Activated B cell treated with CpG ODN at 0.5 μM for 24 hours (primary cell): Measurements from ENCODE around the gene ASAP2. TPM values are rescaled to one million over a fixed set of nuclear protein-coding genes. Genes with fewer than 3 reads are reported as not detected.

Source experiments
- ATAC-seq: fragments of 200-7000 bp; cut with Tn5 transposase; one replicate; pipeline ENCODE4 v1.10.0; 2021; ENCODE audit warnings: low read depth, mild to moderate bottlenecking, moderate library complexity
- CTCF ChIA-PET: fragments of 350-600 bp; sonication (Branson Sonifier 250); formaldehyde crosslinking; loops from one replicate; lab custom pipeline; 2021; ENCODE audit warnings: antibody characterized with exemption; lab: Charles Lee
- POLR2A ChIA-PET: fragments of 350-600 bp; sonication (Branson Sonifier 250); formaldehyde crosslinking; loops from one replicate; lab custom pipeline; 2021; ENCODE audit warnings: antibody characterized with exemption; lab: Charles Lee
- DNase-seq: peaks from one replicate; pipeline ENCODE4 v3.0.0; 2022
- H3K27ac Mint-ChIP-seq: one replicate; pipeline ENCODE4 v1.8.0; 2020; ENCODE audit warnings: mixed read lengths
- H3K27me3 Mint-ChIP-seq: one replicate; pipeline ENCODE4 v1.8.0; 2021; ENCODE audit warnings: mixed read lengths
- H3K36me3 Mint-ChIP-seq: one replicate; pipeline ENCODE4 v1.8.0; 2021; ENCODE audit warnings: low read depth, mixed read lengths
- H3K4me1 Mint-ChIP-seq: one replicate; pipeline ENCODE4 v1.8.0; 2021; ENCODE audit warnings: mixed read lengths
- H3K4me3 Mint-ChIP-seq: one replicate; pipeline ENCODE4 v1.8.0; 2020; ENCODE audit warnings: mild to moderate bottlenecking, mixed read lengths
- H3K9me3 Mint-ChIP-seq: one replicate; pipeline ENCODE4 v1.8.0; 2020; ENCODE audit warnings: mixed read lengths
- intact Hi-C: fragments of 100-400 bp; cut with micrococcal nuclease; formaldehyde crosslinking; loops from one replicate; pipeline ENCODE4 v1.15.1; 2024
- total RNA-seq: library from RNA; stranded (reverse); gene quantifications from 2 replicates; pipeline ENCODE4 v1.2.3, GENCODE V29; 2022
- TF ChIP-seq, protein P1 (sequence below): fragments of 200-600 bp; IDR thresholded peaks from one replicate; pipeline ENCODE4 v1.8.0; 2022; ENCODE audit warnings: antibody characterized with exemption, mild to moderate bottlenecking

ASAP2 gene
- total RNA-seq, 1 donor from 2014 or later: not detected

DNA sequence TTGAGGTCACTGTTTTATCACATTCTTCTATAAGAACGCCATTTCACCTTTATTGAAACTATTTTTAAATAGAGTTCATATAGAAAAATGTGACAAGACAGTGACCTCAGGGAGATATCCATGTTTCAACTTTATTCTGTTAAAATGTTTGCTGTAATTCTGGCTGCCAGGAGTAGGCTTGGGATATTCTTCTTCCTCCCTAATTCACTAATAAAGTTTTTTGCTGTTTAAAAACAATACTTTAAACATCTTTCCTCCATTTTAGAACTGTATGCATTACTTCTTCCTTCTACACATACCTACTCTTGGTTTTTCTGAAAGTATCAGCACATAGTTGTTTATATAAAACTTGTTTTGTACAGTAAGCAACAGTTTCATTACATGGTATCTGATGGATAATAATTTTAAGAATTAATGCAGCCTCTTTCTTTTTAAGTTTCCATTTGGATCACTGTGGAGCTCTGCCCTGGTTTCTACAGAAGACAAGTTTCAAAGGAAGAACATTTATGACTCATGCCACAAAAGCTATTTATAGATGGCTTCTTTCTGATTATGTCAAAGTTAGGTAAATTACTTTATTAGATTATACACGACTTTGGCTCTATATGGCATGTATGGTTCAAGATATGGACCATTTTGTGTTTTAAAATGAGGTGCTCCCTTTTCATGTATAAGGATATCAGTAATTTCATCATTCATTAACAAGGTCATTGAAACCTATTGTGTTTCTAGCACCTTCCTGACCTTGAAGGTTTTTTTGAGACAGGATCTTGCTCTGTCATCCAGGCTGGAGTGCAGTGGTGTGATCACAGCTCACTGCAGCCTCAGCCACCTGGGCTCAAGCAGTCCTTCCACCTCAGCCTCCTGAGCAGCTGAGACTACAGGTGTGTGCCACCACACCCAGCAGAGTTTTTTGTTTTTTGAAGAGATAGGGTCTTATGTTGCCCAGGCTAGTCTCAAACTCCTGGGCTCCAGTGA lies 224.0 kb downstream of the ASAP2 start:
- TF ChIP-seq, protein P1, sequence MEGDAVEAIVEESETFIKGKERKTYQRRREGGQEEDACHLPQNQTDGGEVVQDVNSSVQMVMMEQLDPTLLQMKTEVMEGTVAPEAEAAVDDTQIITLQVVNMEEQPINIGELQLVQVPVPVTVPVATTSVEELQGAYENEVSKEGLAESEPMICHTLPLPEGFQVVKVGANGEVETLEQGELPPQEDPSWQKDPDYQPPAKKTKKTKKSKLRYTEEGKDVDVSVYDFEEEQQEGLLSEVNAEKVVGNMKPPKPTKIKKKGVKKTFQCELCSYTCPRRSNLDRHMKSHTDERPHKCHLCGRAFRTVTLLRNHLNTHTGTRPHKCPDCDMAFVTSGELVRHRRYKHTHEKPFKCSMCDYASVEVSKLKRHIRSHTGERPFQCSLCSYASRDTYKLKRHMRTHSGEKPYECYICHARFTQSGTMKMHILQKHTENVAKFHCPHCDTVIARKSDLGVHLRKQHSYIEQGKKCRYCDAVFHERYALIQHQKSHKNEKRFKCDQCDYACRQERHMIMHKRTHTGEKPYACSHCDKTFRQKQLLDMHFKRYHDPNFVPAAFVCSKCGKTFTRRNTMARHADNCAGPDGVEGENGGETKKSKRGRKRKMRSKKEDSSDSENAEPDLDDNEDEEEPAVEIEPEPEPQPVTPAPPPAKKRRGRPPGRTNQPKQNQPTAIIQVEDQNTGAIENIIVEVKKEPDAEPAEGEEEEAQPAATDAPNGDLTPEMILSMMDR: no peak
- ATAC-seq (no peak), DNase-seq (no peak)
- Mint-ChIP-seq H3K4me1 (no peaks in the 10 kb centered on the region), H3K4me3 (no peak overlapping the region), H3K27ac (no peak overlapping the region), H3K9me3 (no peaks in the 10 kb centered on the region), H3K36me3 (peaks cover 52% of the 10 kb centered on the region), H3K27me3 (no peaks in the 10 kb centered on the region)
- CTCF ChIA-PET: interaction anchor here (0.6 kb wide), 1 partner anchor 478 kb away, joined by 3 read pairs; no protein-coding TSS in a partner anchor
- intact Hi-C loops: no loop called here
- POLR2A ChIA-PET: no interaction called here

DNA sequence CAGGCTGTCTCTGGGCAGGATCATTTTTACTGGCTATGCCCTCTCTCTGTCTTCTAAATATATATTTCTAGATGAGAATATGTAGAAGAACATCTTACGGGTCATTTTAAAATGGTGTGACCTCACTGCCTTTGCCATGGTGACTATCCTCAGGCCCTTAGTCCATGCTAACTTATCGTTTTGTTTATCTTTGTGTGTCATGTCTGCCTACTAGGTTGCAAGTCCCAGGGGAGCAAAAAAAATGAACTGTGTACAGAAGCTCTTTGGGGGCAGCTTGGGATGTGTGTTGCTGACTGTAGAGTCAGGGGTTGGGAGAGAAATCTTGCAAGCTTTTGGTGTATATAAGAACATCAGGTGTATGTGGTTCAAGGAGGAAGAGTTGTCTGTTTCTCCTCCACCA lies 227.9 kb downstream of the ASAP2 start:
- H3K27ac Mint-ChIP-seq: no peak overlapping the region
- POLR2A ChIA-PET: interaction anchor here (0.7 kb wide), 1 partner anchor 30 kb away, joined by 3 read pairs; no protein-coding TSS in a partner anchor

DNA sequence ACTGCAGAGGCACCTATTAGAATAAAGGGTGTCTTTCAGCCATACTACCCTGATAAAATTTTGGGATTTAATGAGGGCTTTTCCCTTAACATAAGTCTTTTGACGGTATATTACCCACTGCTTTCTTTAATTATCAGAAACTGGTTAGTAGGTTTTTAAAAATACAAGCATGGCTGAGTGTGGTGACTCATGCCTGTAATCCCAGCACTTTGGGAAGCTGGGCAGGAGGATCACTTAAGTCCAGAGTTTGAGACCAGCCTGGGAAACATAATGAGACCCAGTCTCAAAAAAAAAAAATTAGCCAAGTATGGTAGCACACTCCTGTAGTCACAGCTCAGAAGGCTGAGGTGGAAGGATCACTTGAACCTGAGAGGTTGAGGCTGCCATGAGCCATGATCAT lies 232.9 kb downstream of the ASAP2 start:
- TF ChIP-seq, protein P1: no peak
- no peak overlapping the region for H3K4me3 Mint-ChIP-seq
- H3K9me3 Mint-ChIP-seq: no peaks in the 10 kb centered on the region
- H3K36me3 Mint-ChIP-seq: peaks cover 68% of the 10 kb centered on the region
- ChIA-PET POLR2A (no interaction called here), CTCF (no interaction called here)
- DNase-seq (no peak), ATAC-seq (no peak)
- H3K4me1 Mint-ChIP-seq: no peaks in the 10 kb centered on the region
- H3K27me3 Mint-ChIP-seq: no peaks in the 10 kb centered on the region
- H3K27ac Mint-ChIP-seq: no peak overlapping the region
- intact Hi-C loops: no loop called here

More for the DNA sequence above, 227.9 kb downstream of the ASAP2 start:
- TF ChIP-seq, protein P1: no peak
- no peaks in the 10 kb centered on the region for H3K9me3 Mint-ChIP-seq
- H3K27me3 Mint-ChIP-seq: no peaks in the 10 kb centered on the region
- no peak for DNase-seq
- intact Hi-C loops: no loop called here
- CTCF ChIA-PET: no interaction called here
- H3K36me3 Mint-ChIP-seq: peaks cover 73% of the 10 kb centered on the region
- H3K4me1 Mint-ChIP-seq: no peaks in the 10 kb centered on the region
- no peak overlapping the region for H3K4me3 Mint-ChIP-seq
- no peak for ATAC-seq

DNA sequence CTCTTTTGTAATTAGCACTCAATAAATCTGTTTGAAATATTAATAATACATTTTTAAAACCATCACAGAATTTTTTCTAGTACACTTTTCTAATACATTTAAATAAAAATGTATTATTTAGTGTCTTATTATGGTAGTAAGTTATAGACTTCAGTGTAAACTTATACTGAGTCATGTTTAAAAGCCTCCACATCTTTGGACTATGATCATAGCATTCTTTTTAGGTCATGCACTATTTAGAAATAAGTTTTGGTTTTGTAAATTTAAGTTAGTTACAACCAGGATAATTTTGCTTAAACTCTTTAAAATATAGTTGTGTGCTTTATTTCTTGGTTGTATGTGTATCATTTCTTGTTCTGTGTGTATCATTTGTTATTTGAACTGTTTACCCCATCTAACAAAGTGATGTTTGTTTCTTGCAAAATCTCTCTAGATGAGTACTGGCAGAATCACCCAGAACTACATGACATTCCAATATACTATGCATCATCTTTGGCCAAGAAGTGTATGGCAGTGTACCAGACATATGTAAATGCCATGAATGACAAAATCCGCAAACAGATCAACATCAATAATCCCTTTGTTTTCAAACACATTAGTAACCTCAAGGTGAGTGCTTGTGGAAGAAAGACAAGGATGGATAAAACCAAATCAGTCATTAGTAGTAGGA lies 233.6 kb downstream of the ASAP2 start:
- H3K36me3 Mint-ChIP-seq: peaks cover 69% of the 10 kb centered on the region
- ChIA-PET CTCF (no interaction called here), POLR2A (no interaction called here)
- no peak for ATAC-seq
- no peak overlapping the region for H3K27ac Mint-ChIP-seq
- intact Hi-C loops: no loop called here
- no peaks in the 10 kb centered on the region for H3K27me3 Mint-ChIP-seq
- TF ChIP-seq, protein P1: no peak
- DNase-seq: no peak
- H3K9me3 Mint-ChIP-seq: no peaks in the 10 kb centered on the region
- no peaks in the 10 kb centered on the region for H3K4me1 Mint-ChIP-seq
- no peak overlapping the region for H3K4me3 Mint-ChIP-seq

DNA sequence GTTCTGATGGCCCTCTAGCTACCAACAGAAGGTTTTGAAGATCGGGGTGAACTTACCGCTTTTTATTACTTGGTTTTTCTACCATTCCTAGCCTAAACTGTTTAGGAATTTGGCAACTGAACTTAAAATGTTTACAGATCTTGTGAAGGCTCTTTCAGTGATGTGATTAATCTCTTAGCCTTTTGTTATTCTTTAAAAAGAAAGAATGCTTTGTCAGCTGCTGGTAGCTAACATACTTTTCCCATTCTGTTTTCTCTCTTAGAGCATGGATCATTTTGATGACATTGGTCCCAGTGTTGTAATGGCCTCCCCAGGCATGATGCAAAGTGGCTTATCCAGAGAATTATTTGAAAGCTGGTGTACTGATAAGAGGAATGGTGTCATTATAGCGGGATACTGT lies 234.9 kb downstream of the ASAP2 start:
- ATAC-seq: no peak
- CTCF ChIA-PET: no interaction called here
- DNase-seq: no peak
- no peaks in the 10 kb centered on the region for H3K27me3 Mint-ChIP-seq
- no peaks in the 10 kb centered on the region for H3K4me1 Mint-ChIP-seq
- TF ChIP-seq, protein P1: no peak
- no peak overlapping the region for H3K4me3 Mint-ChIP-seq
- no peaks in the 10 kb centered on the region for H3K9me3 Mint-ChIP-seq
- peaks cover 73% of the 10 kb centered on the region for H3K36me3 Mint-ChIP-seq
- intact Hi-C loops: no loop called here
- POLR2A ChIA-PET: no interaction called here
- no peak overlapping the region for H3K27ac Mint-ChIP-seq
